Stomach (tissue), 4 donors: ENCODE data around the gene CKLF.

Source experiments
- CTCF ChIP-seq, 7 experiments: fragments of 450-650 bp in 4 of 7; fragments of 200-600 bp in 3 of 7; sonication (generic) in 3 of 7; IDR thresholded peaks; one replicate each; pipeline ENCODE4 v1.5.1; 2016 to 2019; ENCODE audit warnings: antibody characterized with exemption in 7 of 7, control low read depth in 2 of 7, mild to moderate bottlenecking in 1 of 7
- POLR2AphosphoS5 ChIP-seq, 3 donors: sonication (generic); formaldehyde crosslinking; IDR thresholded peaks; one replicate each; pipeline ENCODE4 v1.6.1; 2016; ENCODE audit warnings: antibody characterized with exemption in 3 of 3

- TF ChIP-seq CTCF (IDR thresholded peaks at IDR 0.05) (no peak), POLR2AphosphoS5 (IDR thresholded peaks at IDR 0.05) (no peak)
Measured at GRCh38 chr16:66543541-66543940, 8.8 kb upstream of the CKLF start.
